OCI-LY3 (cell line): ENCODE data around the gene PRPF6.
"Not testable (repeated sequence)": the region's sequence is repeated elsewhere in the genome, so short reads cannot be mapped to it uniquely, and the experiment has no call there.

Experiments
- CTCF ChIP-seq: fragments of 200-600, 300-600 bp; sonication (generic); IDR thresholded peaks from 2 replicates; pipeline ENCODE4 v1.5.1; 2014; ENCODE audit warnings: antibody characterized with exemption, low read length, low read depth
- EZH2phosphoT487 ChIP-seq: fragments of 200-600 bp; shearing (Covaris generic); IDR thresholded peaks from 2 replicates; pipeline ENCODE4 v1.6.1; 2018; ENCODE audit warnings: antibody characterized with exemption, mixed run types, low read depth

GRCh38 chr20:63976511-63976910 is 4.4 kb upstream of the PRPF6 start:
- not testable (repeated sequence) for TF ChIP-seq CTCF, EZH2phosphoT487
